Stomach smooth muscle (tissue), 2 donors: ENCODE data around the gene TMEM50A.
"Not testable (repeated sequence)": the region's sequence is repeated elsewhere in the genome, so short reads cannot be mapped to it uniquely, and the experiment has no call there.

Experiments
- H3K27ac ChIP-seq: one replicate; pipeline ENCODE4 v1.7.0; 2013; ENCODE audit warnings: mild to moderate bottlenecking, low read length, inconsistent platforms
- H3K27me3 ChIP-seq, 2 donors: one replicate each; pipeline ENCODE4 v1.7.0; 2013; ENCODE audit warnings: low read length in 2 of 2; ENCODE audit not compliant: insufficient read depth in 2 of 2, control insufficient read depth in 1 of 2
- H3K36me3 ChIP-seq, 2 donors: one replicate each; pipeline ENCODE4 v1.7.0; 2013; ENCODE audit warnings: low read length in 2 of 2; ENCODE audit not compliant: control insufficient read depth in 2 of 2, insufficient read depth in 2 of 2
- H3K4me1 ChIP-seq: one replicate; pipeline ENCODE4 v1.7.0; 2013; ENCODE audit warnings: low read length; ENCODE audit not compliant: control insufficient read depth, insufficient read depth
- H3K4me3 ChIP-seq, 2 donors: one replicate each; pipeline ENCODE4 v1.7.0; 2013; ENCODE audit warnings: low read length in 2 of 2
- H3K9ac ChIP-seq, 2 donors: one replicate each; pipeline ENCODE4 v1.7.0; 2013; ENCODE audit warnings: low read length in 2 of 2, mild to moderate bottlenecking in 1 of 2
- H3K9me3 ChIP-seq, 2 donors: one replicate each; pipeline ENCODE4 v1.7.0; 2013; ENCODE audit warnings: low read length in 2 of 2; ENCODE audit not compliant: control insufficient read depth in 2 of 2
- donor health status: healthy.
- donor health status: Pancreatic carcinoma.

Gene TMEM50A

GRCh38 chr1:25387096-25387495 lies 49.0 kb downstream of the TMEM50A start:
- not testable (repeated sequence) for H3K4me3 ChIP-seq, H3K4me1 ChIP-seq, H3K9me3 ChIP-seq, H3K9ac ChIP-seq, H3K36me3 ChIP-seq, H3K27ac ChIP-seq, H3K27me3 ChIP-seq

- H3K9me3 ChIP-seq, H3K4me3 ChIP-seq, H3K4me1 ChIP-seq, H3K27ac ChIP-seq, H3K9ac ChIP-seq, H3K36me3 ChIP-seq, H3K27me3 ChIP-seq: not testable (repeated sequence)
These were observed 50.6 kb downstream of the TMEM50A start for GRCh38 chr1:25388691-25389090.

- not testable (repeated sequence) for H3K27me3 ChIP-seq, H3K4me1 ChIP-seq, H3K9me3 ChIP-seq, H3K9ac ChIP-seq, H3K4me3 ChIP-seq, H3K27ac ChIP-seq, H3K36me3 ChIP-seq
These were observed 51.6 kb downstream of the TMEM50A start for GRCh38 chr1:25389721-25390120.

- H3K9me3 ChIP-seq, result no peaks in the 10 kb centered on the region
- H3K4me3 ChIP-seq, result no peak overlapping the region
- H3K36me3 ChIP-seq, result no peaks in the 10 kb centered on the region
- H3K9ac ChIP-seq, result no peak overlapping the region
- no peak overlapping the region for H3K27ac ChIP-seq
- H3K27me3 ChIP-seq, result no peaks in the 10 kb centered on the region
- H3K4me1 ChIP-seq, result no peaks in the 10 kb centered on the region
These were observed 54.7 kb downstream of the TMEM50A start for GRCh38 chr1:25392841-25393240.

GRCh38 chr1:25397549-25397948 lies 59.4 kb downstream of the TMEM50A start:
- H3K9ac ChIP-seq, H3K4me3 ChIP-seq, H3K27me3 ChIP-seq, H3K27ac ChIP-seq, H3K4me1 ChIP-seq, H3K36me3 ChIP-seq, H3K9me3 ChIP-seq: not testable (repeated sequence)

GRCh38 chr1:25398079-25398478 lies 59.9 kb downstream of the TMEM50A start:
- H3K4me1 ChIP-seq, H3K9ac ChIP-seq, H3K4me3 ChIP-seq, H3K27ac ChIP-seq, H3K27me3 ChIP-seq, H3K9me3 ChIP-seq, H3K36me3 ChIP-seq: not testable (repeated sequence)

- not testable (repeated sequence) for H3K36me3 ChIP-seq, H3K9me3 ChIP-seq, H3K9ac ChIP-seq, H3K27ac ChIP-seq, H3K4me1 ChIP-seq, H3K4me3 ChIP-seq, H3K27me3 ChIP-seq
These were observed 65.0 kb downstream of the TMEM50A start for GRCh38 chr1:25402947-25403803.

- not testable (repeated sequence) for H3K4me1 ChIP-seq, H3K9me3 ChIP-seq, H3K27me3 ChIP-seq, H3K36me3 ChIP-seq, H3K9ac ChIP-seq, H3K4me3 ChIP-seq, H3K27ac ChIP-seq
These were observed 67.7 kb downstream of the TMEM50A start for GRCh38 chr1:25405731-25406305.

- not testable (repeated sequence) for H3K4me1 ChIP-seq, H3K27ac ChIP-seq, H3K4me3 ChIP-seq, H3K36me3 ChIP-seq, H3K9me3 ChIP-seq, H3K9ac ChIP-seq, H3K27me3 ChIP-seq
These were observed 71.7 kb downstream of the TMEM50A start for GRCh38 chr1:25409641-25410427.
